ENCODE results near the gene MTMR12. TPM values are rescaled to one million over a fixed set of nuclear protein-coding genes. Genes with fewer than 3 reads are reported as not detected.
"Not testable (repeated sequence)": the region's sequence is repeated elsewhere in the genome, so short reads cannot be mapped to it uniquely, and the experiment has no call there.

MTMR12 gene
- total and polyA plus RNA-seq, 2 of the 13 experiments (the other 11 are each of a cell fraction or from before 2014, with no cell fraction given), result 23.4 to 36.6 TPM

- ChIA-PET CTCF (ENCODE audit: low intra/inter-chr PET ratio, low total read pairs) (no interaction called here), POLR2A (no interaction called here)
- no peak overlapping the region for H3K4me2 ChIP-seq (ENCODE audit: low read depth, low read length)
- 98% methylated on average over 12 of the region's 12 CpGs for WGBS (ENCODE audit: low lambda C conversion rate)
- in situ Hi-C loops (cut with HindIII; ENCODE audit: extremely low pct_ligation_motif_present, low pct_unique_long_range_greater_than_20kb), result no loop called here
- H3K4me1 ChIP-seq (ENCODE audit: insufficient read depth, low read length), result peaks cover 37% of the 10 kb centered on the region
- intact Hi-C loops (cut with micrococcal nuclease; ENCODE audit: unreplicated experiment), result no loop called here
- H3K27me3 ChIP-seq (ENCODE audit: control insufficient read depth in 1 of 2, insufficient read depth in 2 of 2, low read length in 2 of 2), result no peaks in the 10 kb centered on the region
- H4K20me1 ChIP-seq (ENCODE audit: insufficient read depth, low read length), result no peaks in the 10 kb centered on the region
- no peak overlapping the region for H3K27ac ChIP-seq (ENCODE audit: extremely low read length, insufficient read depth, low read length)
- H3K36me3 ChIP-seq (replicated peaks in 1 of 2; ENCODE audit: control insufficient read depth in 1 of 2, insufficient read depth in 2 of 2, low read length in 2 of 2), result no peaks in the 10 kb centered on the region
- ATAC-seq (no peak), FAIRE-seq (no peak), DNase-seq (ENCODE audit: low spot score) (no peak)
- H3K4me3 ChIP-seq (replicated peaks in 1 of 3; ENCODE audit: insufficient read depth in 1 of 3, low read depth in 2 of 3, low read length in 3 of 3), result no peak overlapping the region
- BruUV-seq (replicated peaks), result no TSS peak
- no peak overlapping the region for H3K9ac ChIP-seq (ENCODE audit: insufficient read depth, low read depth, low read length)
- no peaks in the 10 kb centered on the region for H3K79me2 ChIP-seq (ENCODE audit: insufficient read depth, low read length)
- no peak overlapping the region for H2AFZ ChIP-seq (ENCODE audit: low read length)
- no peaks in the 10 kb centered on the region for H3K9me3 ChIP-seq (ENCODE audit: low read length)
- no peak for TF ChIP-seq DZIP1 (CRISPR knock-in tag; IDR thresholded peaks at IDR 0.05)
- TF ChIP-seq NFE2L1 (CRISPR knock-in tag; IDR thresholded peaks at IDR 0.05; ENCODE audit: borderline replicate concordance), result no peak
- TF ChIP-seq HOXA7 (CRISPR knock-in tag; IDR thresholded peaks at IDR 0.05), result no peak
- TF ChIP-seq HOMEZ (CRISPR knock-in tag; IDR thresholded peaks at IDR 0.05; ENCODE audit: low read depth), result no peak
- TF ChIP-seq ZNF788 (CRISPR knock-in tag; IDR thresholded peaks at IDR 0.05; ENCODE audit: borderline replicate concordance), result no peak
- TF ChIP-seq ZNF33B (CRISPR knock-in tag; IDR thresholded peaks at IDR 0.05), result no peak
- TF ChIP-seq ZNF746 (CRISPR knock-in tag; IDR thresholded peaks at IDR 0.05), result no peak
- no peak for TF ChIP-seq ZSCAN30 (CRISPR knock-in tag; IDR thresholded peaks at IDR 0.05)
- no peak for TF ChIP-seq ZNF367 (CRISPR knock-in tag; IDR thresholded peaks at IDR 0.05; ENCODE audit: borderline replicate concordance)
- no peak for TF ChIP-seq ZFP1 (CRISPR knock-in tag; IDR thresholded peaks at IDR 0.05)
- TF ChIP-seq NCOA1 (CRISPR knock-in tag; IDR thresholded peaks at IDR 0.05), result no peak
- TF ChIP-seq EHMT2 (IDR thresholded peaks at IDR 0.05; ENCODE audit: borderline replicate concordance, low read depth, low read length), result no peak
- TF ChIP-seq ZNF720 (CRISPR knock-in tag; IDR thresholded peaks at IDR 0.05), result no peak
Observed at GRCh38 chr5:32322882-32323281, 10.1 kb upstream of the MTMR12 start.

GRCh38 chr5:32321787-32322186 lies 9.0 kb upstream of the MTMR12 start:
- H3K9me3 ChIP-seq (ENCODE audit: low read length); CTCF ChIA-PET (ENCODE audit: low intra/inter-chr PET ratio, low total read pairs); H3K9ac ChIP-seq (ENCODE audit: insufficient read depth, low read depth, low read length); H3K27me3 ChIP-seq (ENCODE audit: control insufficient read depth in 1 of 2, insufficient read depth in 2 of 2, low read length in 2 of 2); FAIRE-seq; POLR2A ChIA-PET; in situ Hi-C loops (cut with HindIII; ENCODE audit: extremely low pct_ligation_motif_present, low pct_unique_long_range_greater_than_20kb); ATAC-seq; BruUV-seq (replicated peaks); intact Hi-C loops (cut with micrococcal nuclease; ENCODE audit: unreplicated experiment); H3K79me2 ChIP-seq (ENCODE audit: insufficient read depth, low read length); H3K4me2 ChIP-seq (ENCODE audit: low read depth, low read length); DNase-seq (ENCODE audit: low spot score); H2AFZ ChIP-seq (ENCODE audit: low read length); H3K4me3 ChIP-seq (replicated peaks in 1 of 3; ENCODE audit: insufficient read depth in 1 of 3, low read depth in 2 of 3, low read length in 3 of 3); H4K20me1 ChIP-seq (ENCODE audit: insufficient read depth, low read length); H3K27ac ChIP-seq (ENCODE audit: extremely low read length, insufficient read depth, low read length); H3K36me3 ChIP-seq (replicated peaks in 1 of 2; ENCODE audit: control insufficient read depth in 1 of 2, insufficient read depth in 2 of 2, low read length in 2 of 2): not testable (repeated sequence)
- 75% methylated on average over 2 of the region's 2 CpGs for WGBS (ENCODE audit: low lambda C conversion rate)
- H3K4me1 ChIP-seq (ENCODE audit: insufficient read depth, low read length), result peaks cover 39% of the 10 kb centered on the region

All from HepG2 (cell line).